Measurements from ENCODE around the gene GBP2.
A peak's percentile ranks its signal among the peaks of the same experiment; 100 is the strongest.
"Not testable (repeated sequence)": the region's sequence is repeated elsewhere in the genome, so short reads cannot be mapped to it uniquely, and the experiment has no call there.

Gene GBP2

DNA sequence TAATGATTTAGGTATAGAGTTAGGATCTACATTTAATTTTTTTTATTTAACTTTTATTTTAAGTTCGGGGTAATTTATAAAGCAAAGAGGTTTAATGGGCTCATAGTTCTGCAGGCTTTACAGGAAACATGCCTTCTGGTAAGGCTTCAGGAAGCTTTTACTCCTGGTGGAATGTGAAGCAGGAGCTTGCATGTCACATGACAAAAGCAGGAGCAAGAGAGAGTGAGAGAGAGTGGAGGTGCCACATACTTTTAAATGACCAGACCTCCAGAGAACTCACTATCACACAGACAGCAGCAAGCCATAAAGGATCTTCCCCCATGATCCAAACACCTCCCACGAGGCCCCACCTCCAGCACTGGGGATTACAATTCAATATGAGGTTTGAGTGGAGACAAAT is 17.6 kb upstream of the GBP2 start:
- H3K36me3 Mint-ChIP-seq: no peaks in the 10 kb centered on the region
- H3K4me3 Mint-ChIP-seq: no peak overlapping the region
- no peaks in the 10 kb centered on the region for H3K27me3 Mint-ChIP-seq
- peaks cover 9% of the 10 kb centered on the region for H3K9me3 Mint-ChIP-seq
- H3K27ac Mint-ChIP-seq: no peak overlapping the region
- H3K4me1 Mint-ChIP-seq: peaks cover 20% of the 10 kb centered on the region

DNA sequence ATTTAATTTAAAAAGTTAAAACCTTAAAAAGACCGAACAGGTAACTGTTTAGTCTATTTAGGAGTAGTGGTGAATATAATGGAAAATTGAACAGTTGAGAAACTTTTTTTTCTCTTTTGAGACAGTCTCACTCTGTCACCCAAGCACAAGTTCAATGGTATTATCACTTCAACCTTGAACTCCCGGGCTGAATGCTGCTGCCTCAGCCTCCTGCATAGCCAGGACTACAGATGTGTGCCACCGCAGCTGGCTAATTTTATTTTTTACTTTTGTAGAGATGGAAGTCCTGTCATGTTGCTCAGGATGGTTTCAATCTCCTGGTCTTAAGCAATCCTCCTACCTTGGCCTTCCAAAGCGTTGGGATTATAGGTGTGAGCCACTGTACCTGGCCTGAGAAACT is 16.2 kb upstream of the GBP2 start:
- no peak overlapping the region for H3K4me3 Mint-ChIP-seq
- peaks cover 13% of the 10 kb centered on the region for H3K9me3 Mint-ChIP-seq
- H3K4me1 Mint-ChIP-seq: peaks cover 20% of the 10 kb centered on the region
- no peaks in the 10 kb centered on the region for H3K36me3 Mint-ChIP-seq
- no peak overlapping the region for H3K27ac Mint-ChIP-seq
- H3K27me3 Mint-ChIP-seq: no peaks in the 10 kb centered on the region

DNA sequence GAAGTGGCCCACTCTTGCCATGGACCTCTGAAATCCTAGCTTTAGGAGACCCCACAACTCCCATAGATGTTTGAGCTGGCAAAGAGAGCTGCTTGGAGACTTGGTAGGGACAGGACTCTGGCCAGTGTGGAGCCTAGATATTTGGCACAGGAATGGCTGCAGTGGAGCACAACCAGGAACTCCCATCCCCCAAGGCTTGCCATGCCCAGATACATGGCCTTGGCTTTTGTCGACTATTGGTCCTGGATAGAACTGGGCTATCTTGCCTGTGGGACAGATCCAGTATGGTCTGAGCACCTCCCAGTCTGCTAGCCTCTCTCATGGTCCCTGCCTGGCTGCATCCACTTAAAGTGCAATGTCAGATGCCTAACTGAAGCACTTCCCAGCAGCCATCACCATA is 7.8 kb upstream of the GBP2 start:
- Mint-ChIP-seq H3K27ac (no peak overlapping the region), H3K4me3 (no peak overlapping the region), H3K9me3 (peaks cover 7% of the 10 kb centered on the region), H3K36me3 (peaks cover 3% of the 10 kb centered on the region), H3K27me3 (no peaks in the 10 kb centered on the region), H3K4me1 (peaks cover 18% of the 10 kb centered on the region)

DNA sequence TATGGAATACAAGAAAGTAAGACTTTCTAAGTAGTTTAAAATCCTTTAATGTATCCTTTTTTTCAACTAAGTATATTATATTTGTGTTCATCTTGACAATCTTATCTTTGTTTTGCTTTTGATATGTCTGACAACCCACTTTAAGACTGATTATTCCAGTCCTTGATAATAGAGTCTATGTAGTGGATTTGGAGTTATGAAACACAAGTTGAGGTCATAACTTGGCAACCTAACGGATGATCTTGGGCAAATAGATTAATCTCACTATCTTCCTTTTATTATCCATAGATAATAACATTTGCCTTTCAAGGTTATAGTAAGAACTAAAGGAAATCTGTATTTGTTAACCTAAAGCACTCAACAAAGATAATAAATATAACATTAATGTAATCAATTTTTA is 4.8 kb upstream of the GBP2 start:
- H3K27me3 Mint-ChIP-seq: no peaks in the 10 kb centered on the region
- no peaks in the 10 kb centered on the region for H3K9me3 Mint-ChIP-seq
- peak overlapping the region; percentile 20 for H3K27ac Mint-ChIP-seq
- no peak overlapping the region for H3K4me3 Mint-ChIP-seq
- H3K4me1 Mint-ChIP-seq: peaks cover 33% of the 10 kb centered on the region
- H3K36me3 Mint-ChIP-seq: peaks cover 5% of the 10 kb centered on the region

DNA sequence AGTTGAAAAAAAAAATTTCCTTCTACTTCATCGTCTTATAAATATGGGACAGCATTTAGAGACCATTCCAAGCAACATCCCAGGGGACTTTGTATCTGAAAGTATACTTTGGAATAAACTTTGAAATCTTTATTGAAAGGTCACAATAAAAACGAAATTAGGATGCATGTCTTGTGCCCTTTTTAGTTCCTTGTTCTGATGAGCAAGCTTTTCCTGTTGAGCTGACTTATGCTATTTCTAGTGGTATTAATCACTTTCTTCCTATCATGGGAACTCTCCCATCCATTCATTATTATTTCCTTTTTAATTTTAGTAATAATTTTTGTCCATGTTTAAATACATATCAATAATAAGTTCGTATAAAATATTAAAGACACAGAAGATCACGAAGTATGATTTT is 4.0 kb upstream of the GBP2 start:
- Mint-ChIP-seq H3K36me3 (peaks cover 8% of the 10 kb centered on the region), H3K9me3 (no peaks in the 10 kb centered on the region), H3K4me3 (peak overlapping the region; percentile 83), H3K27me3 (no peaks in the 10 kb centered on the region), H3K4me1 (peaks cover 33% of the 10 kb centered on the region), H3K27ac (peak overlapping the region; percentile 100)

DNA sequence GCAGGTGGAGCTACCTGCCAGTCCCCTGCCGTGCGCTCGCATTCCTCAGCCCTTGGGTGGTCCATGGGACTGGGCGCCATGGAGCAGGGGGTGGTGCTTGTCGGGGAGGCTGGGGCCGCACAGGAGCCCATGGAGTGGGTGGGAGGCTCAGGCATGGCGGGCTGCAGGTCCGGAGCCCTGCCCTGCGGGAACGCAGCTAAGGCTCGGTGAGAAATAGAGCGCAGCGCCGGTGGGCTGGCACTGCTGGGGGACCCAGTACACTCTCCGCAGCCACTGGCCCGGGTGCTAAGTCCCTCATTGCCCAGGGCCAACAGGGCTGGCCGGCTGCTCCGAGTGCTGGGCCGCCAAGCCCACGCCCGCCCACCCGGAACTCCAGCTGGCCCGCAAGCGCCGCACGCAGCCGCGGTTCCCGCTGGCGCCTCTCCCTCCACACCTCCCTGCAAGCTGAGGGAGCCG is 2.1 kb upstream of the GBP2 start:
- not testable (repeated sequence) for H3K27me3 Mint-ChIP-seq, H3K27ac Mint-ChIP-seq, H3K9me3 Mint-ChIP-seq
- Mint-ChIP-seq H3K36me3 (peaks cover 19% of the 10 kb centered on the region), H3K4me1 (peaks cover 40% of the 10 kb centered on the region), H3K4me3 (peak overlapping the region; percentile 97)

DNA sequence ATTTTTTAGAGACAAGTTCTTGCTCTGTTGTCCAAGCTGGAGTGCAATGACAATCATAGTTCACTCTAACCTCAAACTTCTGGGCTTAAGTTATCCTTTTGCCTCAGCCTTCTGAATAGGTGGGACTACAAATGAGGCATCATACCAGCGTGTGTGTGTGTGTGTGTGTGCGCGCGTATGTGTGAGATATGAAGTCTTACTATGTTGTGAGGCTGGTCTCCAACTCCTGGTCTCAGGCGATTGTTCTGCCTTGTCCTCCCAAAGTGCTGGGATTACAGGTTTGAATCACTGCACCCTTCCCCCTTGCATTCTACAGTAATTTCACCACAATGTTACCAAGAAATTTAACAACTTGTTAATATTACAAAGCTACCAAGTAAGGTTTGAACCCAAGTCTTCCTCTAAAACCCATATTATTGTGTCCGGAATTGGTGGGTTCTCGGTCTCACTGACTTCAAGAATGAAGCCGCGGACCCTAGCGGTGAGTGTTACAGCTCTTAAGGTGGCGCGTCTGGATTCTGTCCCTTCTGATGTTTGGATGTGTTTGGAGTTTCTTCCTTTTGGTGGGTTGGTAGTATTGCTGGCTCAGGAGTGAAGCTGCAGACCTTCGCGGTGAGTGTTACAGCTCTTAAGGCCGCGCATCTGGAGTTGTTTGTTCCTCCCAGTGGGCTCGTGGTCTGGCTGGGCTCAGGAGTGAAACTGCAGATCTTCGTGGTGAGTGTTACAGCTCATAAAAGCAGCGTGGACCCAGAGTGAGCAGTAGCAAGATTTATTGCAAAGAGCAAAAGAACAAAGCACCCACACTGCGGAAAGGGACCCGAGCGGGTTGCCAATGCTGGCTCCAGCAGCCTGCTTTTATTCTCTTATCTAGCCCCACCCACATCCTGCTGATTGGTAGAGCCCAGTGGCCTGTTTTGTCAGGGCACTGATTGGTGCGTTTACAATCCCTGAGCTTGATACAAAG is 970 bp upstream of the GBP2 start:
- Mint-ChIP-seq H3K4me1 (peaks cover 51% of the 10 kb centered on the region), H3K4me3 (peak overlapping the region; percentile 97), H3K36me3 (peaks cover 27% of the 10 kb centered on the region), H3K27ac (peak overlapping the region; percentile 98)
- H3K9me3 Mint-ChIP-seq, H3K27me3 Mint-ChIP-seq: not testable (repeated sequence)

DNA sequence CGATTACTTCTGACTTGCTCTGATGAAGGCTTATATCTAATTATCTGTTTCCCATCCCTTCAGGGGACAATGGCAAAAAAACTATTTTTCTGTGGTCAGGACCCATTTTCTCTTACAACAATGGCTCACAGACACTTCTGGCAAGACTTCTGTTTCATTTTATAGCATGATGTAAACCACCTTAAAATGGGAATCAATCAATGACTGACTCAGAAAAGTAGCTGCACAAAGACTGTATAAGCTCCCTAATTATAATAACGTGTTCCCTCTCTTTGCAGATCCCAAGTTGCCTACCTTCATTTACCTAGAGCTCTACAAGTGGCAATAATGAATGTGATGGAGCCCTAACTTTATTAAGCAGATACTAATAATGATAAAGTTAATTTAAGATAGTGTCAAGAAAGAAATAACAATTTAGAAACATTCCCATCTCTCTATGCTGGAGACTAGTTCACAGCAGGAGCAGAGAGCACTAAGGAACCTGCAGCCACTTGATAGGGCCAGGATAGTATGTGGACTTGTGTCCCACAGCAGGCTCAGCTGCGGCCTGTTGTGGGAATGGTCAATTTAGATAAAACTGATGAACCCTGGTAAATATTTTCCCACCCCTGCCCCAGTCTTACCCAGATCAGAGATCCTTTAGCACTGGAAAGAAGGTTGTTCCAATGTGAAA is 538 bp downstream of the GBP2 start:
- no peaks in the 10 kb centered on the region for H3K9me3 Mint-ChIP-seq
- peak overlapping the region; percentile 100 for H3K27ac Mint-ChIP-seq
- peaks cover 62% of the 10 kb centered on the region for H3K4me1 Mint-ChIP-seq
- H3K36me3 Mint-ChIP-seq: peaks cover 34% of the 10 kb centered on the region
- peak overlapping the region; percentile 97 for H3K4me3 Mint-ChIP-seq
- no peaks in the 10 kb centered on the region for H3K27me3 Mint-ChIP-seq

DNA sequence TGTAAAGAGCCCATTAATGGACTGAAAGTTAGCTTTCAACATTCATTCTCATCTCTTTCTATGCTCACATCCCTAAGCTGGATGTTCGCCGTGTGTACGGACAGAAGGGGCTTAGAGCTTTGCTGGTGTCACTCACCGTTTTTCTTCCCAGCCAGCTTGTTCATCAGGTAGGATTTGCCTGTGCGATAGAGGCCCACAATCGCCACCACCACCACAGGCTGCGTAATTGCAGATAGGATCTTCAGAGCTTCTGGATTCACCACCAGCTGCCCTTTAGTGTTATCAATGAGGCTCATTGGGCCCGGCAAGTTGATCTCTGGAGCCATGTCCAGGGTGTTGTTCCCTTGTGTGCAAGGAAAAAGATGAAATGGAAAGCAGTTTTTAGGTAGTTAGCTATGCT is 4.3 kb downstream of the GBP2 start:
- H3K27ac Mint-ChIP-seq: peak overlapping the region; percentile 89
- H3K36me3 Mint-ChIP-seq: peaks cover 40% of the 10 kb centered on the region
- peak overlapping the region; percentile 97 for H3K4me3 Mint-ChIP-seq
- H3K4me1 Mint-ChIP-seq: peaks cover 37% of the 10 kb centered on the region
- no peaks in the 10 kb centered on the region for H3K9me3 Mint-ChIP-seq
- H3K27me3 Mint-ChIP-seq: no peaks in the 10 kb centered on the region

DNA sequence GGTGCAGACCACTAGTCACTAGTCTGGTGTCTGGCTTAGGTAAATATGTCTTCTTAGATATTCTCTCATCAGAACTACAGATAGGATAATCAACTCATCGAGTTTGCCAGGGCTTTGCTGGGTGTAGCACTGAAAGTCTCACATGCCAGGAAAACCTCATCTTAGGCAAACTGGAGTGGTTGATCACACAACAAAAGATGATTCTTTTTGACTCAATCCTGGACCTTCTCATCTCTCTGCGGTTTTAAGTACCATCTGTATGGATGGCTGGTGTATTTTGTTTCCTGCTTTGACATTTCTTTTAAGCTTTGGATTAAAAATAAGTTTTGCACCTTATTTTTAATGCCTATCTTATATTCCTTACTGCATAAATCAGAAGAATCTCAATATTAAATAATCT is 11.3 kb downstream of the GBP2 start:
- Mint-ChIP-seq H3K4me3 (no peak overlapping the region), H3K9me3 (no peaks in the 10 kb centered on the region), H3K27ac (peak overlapping the region; percentile 9), H3K36me3 (peaks cover 56% of the 10 kb centered on the region), H3K4me1 (peaks cover 49% of the 10 kb centered on the region), H3K27me3 (no peaks in the 10 kb centered on the region)

DNA sequence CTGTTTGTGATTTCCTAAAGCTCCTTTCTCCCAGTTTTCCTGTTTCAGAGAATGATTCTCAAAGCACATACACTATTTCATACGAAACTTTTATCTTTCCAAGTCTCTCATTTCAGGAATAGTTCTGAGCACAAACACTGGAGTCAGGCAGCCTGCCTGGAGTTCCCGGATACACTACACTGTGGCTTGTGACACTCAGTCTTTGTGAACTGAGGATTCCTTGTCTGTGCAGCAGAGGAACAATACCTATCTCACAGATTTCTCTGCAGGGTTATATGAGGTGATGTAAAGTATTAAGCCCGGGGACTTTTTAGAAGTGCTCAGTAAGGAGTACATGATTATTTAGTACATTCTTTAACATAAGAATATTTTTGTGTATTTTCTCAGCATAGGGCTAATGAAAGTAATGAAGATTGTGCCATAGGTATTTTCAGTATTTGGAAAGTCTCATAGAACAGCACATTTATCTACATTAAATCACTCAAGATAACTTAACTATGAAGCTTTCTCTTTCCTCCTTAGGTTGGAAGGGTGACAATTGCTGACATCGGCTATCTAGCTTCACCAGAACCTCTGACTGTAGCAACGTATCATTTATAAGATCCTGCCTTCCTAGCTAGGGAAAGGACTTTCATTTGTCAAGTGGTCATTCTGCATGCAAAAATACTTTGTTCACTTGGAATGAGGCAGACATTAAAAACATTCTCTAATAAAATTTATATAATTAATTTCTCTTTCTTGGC is 12.9 kb downstream of the GBP2 start:
- Mint-ChIP-seq H3K9me3 (no peaks in the 10 kb centered on the region), H3K4me1 (peaks cover 54% of the 10 kb centered on the region), H3K27me3 (no peaks in the 10 kb centered on the region), H3K27ac (peak overlapping the region; percentile 47), H3K36me3 (peaks cover 69% of the 10 kb centered on the region), H3K4me3 (no peak overlapping the region)

DNA sequence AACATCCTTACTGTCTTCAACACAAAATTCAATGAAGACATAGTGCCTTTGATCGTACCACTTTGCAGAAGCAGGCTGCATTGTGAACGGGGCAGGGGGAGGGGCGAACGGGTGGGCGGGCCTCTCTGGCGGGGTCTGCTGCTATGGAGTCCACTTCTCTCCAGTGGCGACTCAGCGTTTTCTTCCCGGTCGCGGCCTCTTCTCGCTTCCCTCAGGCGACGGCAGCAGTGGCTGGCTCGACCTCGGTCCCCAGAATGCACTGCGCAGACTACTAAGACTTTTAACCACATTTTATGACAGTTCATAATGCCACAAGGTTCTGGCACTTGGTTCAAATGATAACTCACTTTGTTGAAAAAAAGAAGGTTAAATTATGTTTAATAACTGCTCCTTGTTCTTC is 21.2 kb downstream of the GBP2 start:
- no peaks in the 10 kb centered on the region for H3K27me3 Mint-ChIP-seq
- peaks cover 56% of the 10 kb centered on the region for H3K4me1 Mint-ChIP-seq
- H3K4me3 Mint-ChIP-seq: no peak overlapping the region
- H3K36me3 Mint-ChIP-seq: peaks cover 57% of the 10 kb centered on the region
- H3K27ac Mint-ChIP-seq: peak overlapping the region; percentile 90
- H3K9me3 Mint-ChIP-seq: no peaks in the 10 kb centered on the region

DNA sequence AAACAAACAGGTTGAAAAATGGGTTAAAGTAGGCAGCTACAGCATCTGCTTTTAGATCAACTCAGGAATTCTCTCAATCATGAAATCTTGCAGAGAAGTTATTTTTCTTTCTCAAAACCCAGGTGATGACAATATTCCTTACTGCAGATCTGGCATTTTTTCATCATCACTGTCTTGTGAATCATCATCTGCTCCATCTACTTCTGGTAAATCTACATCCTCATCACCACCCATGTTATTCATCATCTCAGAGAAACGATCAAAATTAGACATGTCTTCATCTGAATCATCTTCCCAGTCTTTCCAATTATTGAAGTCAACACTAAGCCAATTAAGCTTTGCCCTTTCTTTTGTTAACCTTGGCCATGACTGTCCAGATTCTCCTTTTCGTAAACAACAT is 21.8 kb downstream of the GBP2 start:
- peak overlapping the region; percentile 33 for H3K27ac Mint-ChIP-seq
- H3K27me3 Mint-ChIP-seq: no peaks in the 10 kb centered on the region
- peaks cover 51% of the 10 kb centered on the region for H3K4me1 Mint-ChIP-seq
- H3K36me3 Mint-ChIP-seq: peaks cover 52% of the 10 kb centered on the region
- H3K4me3 Mint-ChIP-seq: peak overlapping the region; percentile 0
- H3K9me3 Mint-ChIP-seq: no peaks in the 10 kb centered on the region

DNA sequence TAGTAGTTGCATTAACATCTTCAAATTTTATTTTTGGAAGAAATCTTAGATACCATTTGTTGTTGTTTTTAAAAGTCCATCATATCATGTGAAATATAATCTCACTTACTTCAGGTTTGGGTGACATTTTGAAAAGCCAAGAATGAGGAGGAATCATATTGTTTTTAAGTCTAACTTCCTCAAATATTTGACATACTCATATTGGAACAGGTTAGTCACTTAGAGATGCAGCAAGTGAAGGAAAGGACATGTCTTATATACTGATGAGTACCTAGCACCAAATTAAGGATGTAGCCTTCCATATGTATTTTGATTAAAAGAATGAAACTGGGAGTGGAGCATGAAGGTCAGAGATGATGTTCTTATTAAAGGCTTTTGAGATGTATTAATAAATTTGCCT is 23.9 kb downstream of the GBP2 start:
- Mint-ChIP-seq H3K36me3 (peaks cover 37% of the 10 kb centered on the region), H3K4me3 (no peak overlapping the region), H3K9me3 (no peaks in the 10 kb centered on the region), H3K4me1 (peaks cover 42% of the 10 kb centered on the region), H3K27ac (peak overlapping the region; percentile 55), H3K27me3 (no peaks in the 10 kb centered on the region)

DNA sequence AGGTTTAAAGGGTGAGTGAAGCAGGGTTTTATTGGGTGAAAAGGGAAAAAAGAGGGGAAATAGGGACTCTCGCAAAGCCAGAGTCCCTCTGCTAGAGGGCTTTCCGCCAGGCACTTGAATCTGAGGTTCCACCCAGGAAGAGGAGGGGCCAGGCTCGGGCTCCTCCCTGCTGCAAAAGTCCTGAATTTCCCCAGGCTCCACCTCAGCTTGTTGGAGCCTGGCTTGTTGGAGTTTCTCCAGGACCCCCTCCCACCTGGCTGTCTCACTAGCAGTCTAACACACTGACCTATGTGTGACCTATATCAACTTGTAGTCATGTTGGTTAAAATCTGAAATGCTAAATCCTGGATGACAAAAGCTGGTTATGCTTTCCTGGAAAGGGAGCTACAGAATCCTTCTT is 25.5 kb downstream of the GBP2 start:
- Mint-ChIP-seq H3K9me3 (peaks cover 13% of the 10 kb centered on the region), H3K4me1 (peaks cover 26% of the 10 kb centered on the region), H3K27me3 (no peaks in the 10 kb centered on the region), H3K4me3 (no peak overlapping the region), H3K27ac (no peak overlapping the region), H3K36me3 (peaks cover 23% of the 10 kb centered on the region)

Data from activated naive CD4-positive, alpha-beta T cell treated with anti-CD3 and anti-CD28 coated beads, Interleukin-2, amount 50 U/mL, for 24 hours (primary cell).